SW 1271 (cell line): ENCODE data around the gene NMS.

ENCODE experiments used
- DNase-seq, 2 experiments: peaks; one replicate each; lab custom pipeline; 2025; lab: John Stamatoyannopoulos, UW

Gene NMS, protein sequence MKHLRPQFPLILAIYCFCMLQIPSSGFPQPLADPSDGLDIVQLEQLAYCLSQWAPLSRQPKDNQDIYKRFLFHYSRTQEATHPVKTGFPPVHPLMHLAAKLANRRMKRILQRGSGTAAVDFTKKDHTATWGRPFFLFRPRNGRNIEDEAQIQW

DNA sequence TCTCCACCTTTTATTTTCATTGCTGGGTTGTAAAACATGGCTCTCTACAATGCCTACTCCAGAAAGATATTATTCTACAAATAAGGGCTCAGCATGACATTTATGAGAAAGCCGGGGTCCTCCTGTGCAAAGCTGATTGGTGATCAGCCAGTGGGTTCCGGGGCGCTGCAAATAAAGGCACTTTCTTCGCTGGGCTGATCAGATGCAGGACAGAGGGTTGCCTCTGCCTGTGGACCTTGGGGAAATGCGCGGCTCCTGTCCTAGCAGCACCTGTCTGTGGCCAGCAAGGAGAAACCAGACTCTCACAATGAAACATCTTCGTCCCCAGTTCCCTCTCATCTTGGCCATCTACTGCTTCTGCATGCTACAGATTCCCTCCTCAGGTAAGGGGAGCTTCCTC lies at the start of gene NMS:
Gene NMS, plus strand, starts transcription at position 301 of the 400 bp plus-strand sequence. Its CDS starts 7 bp downstream, at position 308.
- no peak for DNase-seq

DNA sequence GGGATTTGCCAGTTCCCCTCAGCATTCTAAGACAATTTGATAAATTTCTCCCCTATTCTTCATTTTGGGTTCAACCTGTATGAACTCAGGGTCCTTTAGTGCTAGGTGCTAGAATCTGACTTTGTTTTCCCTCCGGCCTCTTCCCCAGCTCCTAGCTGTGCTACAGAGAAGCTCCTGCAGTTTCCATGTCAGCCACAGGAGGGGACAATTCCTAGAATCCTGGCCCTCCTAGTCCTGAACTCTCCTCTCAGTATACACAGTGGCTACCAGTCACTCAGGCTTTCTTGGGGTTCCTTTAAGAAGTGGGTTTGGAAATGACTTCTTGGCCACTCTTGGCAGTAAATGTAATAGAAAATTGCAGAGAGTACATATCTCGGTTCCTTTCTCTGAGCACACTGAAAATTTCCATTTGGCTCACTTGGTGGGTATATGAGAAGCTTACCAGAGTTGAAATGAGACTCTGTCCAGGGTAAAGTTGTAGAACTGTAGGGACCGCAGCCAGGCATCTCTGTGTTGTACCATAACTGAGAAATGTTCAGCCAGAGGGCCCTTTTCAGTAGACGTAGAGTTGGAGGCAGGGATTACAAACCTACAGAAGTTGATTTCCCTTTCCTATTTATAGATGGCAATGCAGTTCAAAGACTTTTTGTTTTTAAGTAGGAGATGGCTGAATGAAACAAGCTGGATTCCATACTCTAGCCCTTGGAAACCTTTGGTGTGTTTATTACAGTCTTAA lies 47.8 kb upstream of the NMS start:
- peak in 1 of 2 experiments; percentile 53 for DNase-seq

DNA sequence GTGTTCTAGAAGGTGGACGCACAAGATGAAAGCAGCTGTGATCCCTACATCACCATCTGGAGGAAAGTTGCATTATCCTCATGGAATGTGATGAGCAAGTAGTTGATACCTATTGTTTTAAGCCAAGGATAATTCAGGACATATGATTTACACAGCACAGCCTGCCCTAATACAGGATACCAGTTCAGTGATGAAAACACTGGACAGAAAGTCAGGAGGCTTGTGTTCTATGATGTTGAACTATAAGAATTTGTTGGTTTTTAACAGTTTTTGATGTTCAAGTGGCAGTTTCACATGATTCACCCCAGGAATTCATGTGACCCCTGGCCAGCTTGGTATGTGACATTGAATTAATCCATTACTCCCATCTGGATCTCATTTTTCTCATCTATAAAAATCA lies 46.7 kb upstream of the NMS start:
- DNase-seq = no peak

DNA sequence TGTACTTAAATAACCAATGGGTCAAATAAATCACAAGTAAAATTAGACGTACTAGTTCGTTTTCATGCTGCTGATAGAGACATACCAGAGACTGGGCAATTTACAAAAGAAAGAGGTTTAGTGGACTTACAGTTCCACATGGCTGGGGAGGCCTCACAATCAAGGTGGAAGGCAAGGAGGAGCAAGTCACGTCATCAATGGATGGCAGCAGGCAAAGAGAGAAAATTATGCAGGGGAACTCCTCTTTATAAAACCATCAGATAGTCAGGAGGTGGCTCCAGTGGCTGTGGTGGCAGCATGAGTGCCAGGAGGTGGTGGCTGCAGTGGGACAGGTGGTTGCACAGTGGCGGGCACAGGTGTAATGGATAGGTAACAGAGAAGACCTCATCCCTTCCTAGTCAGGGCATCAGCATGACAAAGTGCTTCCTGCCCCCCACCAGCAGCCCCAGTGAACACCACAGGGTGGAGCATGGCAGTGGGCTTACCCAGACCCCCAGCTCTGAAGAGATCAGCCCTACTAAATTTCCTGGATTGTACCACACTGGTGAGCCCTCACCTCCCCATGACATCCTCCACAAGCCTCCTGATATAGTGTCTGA lies 45.9 kb upstream of the NMS start:
- DNase-seq = no peak

DNA sequence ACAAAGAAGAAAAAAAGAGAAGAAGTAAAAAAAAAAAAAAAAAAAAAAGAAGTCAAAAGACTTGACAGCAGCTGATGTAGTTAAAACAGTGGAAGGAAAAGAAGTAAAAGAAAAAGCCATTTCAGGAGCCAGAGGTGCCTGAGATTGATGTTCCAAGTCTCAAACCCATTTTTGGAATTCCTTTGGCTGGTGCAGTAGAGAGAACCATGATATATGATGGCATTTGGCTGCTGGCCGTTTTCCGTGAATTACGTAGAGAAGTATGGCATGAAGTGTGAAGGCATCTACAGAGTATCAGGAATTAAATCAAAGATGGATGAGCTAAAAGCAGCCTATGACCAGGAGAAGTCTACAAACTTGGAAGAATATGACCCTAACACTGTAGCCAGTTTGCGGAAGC lies 45.2 kb upstream of the NMS start:
- DNase-seq = no peak

DNA sequence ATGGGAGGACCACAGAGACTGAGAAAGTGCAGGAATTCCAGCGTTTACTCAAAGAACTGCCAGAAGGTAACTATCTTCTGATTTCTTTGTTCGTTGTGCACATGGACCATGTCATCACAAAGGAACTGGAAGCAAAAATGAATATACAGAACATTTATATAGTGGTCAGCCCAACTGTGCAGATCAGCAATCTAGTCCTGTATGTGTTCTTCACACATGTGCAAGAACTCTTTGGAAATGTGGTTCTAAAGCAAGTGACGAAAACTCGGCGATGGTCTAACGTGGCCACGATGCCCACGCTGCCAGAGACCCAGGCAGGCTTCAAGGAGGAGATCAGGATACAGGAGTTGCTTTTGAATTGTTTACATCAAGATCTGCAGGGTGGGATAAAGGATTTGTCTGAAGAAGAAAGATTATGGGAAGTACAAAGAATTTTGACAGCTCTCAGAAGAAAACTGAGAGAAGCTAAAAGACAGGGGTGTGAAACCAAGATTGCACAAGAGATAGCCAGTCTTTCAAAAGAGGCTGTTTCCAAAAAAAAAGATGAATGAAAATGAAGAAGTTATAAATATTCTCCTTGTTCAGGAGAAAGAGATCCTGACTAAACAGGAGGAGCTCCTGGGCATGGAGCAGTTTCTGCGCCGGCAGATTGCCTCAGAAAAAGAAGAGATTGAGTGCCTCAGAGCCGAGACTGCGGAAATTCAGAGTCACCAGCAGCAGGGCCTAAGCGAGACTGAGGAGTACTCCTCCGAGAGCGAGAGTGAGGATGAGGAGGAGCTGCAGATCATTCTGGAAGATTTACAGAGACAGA lies 44.5 kb upstream of the NMS start:
- no peak for DNase-seq

DNA sequence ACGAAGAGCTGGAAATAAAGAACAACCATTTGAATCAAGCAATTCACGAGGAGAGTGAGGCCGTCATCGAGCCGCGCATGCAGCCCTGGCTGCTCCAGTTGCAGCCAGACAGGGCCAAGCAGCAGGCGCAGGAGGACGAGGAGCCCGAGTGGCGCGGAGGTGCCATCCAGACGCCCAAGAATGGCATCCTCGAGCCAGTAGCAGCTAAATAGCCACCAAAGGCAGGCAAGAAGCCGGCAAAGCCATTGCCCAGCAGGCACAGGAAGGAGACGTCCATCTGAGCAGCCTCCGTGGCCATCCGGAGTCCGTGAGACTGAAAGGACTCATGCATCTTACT lies 43.9 kb upstream of the NMS start:
- DNase-seq = no peak

DNA sequence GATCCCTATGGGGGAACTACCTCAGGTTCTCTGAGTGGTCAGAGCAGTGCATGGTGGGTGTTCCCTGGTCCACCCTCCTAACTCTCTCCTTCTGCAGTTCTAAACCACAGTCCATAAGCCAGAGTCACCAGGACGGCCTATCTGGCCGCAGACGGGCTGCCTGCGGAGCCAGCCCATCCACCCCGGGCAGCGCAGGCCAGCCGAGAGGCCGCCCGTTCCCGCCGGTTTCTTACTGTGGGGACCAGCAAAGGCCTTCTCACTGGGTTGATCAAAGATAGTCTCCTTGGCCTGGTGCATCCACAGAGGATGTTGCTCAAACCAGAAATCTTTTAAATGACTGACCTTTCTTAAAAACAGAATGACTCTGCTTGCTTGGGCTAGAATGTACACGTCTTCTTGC lies 43.2 kb upstream of the NMS start:
- DNase-seq = no peak

DNA sequence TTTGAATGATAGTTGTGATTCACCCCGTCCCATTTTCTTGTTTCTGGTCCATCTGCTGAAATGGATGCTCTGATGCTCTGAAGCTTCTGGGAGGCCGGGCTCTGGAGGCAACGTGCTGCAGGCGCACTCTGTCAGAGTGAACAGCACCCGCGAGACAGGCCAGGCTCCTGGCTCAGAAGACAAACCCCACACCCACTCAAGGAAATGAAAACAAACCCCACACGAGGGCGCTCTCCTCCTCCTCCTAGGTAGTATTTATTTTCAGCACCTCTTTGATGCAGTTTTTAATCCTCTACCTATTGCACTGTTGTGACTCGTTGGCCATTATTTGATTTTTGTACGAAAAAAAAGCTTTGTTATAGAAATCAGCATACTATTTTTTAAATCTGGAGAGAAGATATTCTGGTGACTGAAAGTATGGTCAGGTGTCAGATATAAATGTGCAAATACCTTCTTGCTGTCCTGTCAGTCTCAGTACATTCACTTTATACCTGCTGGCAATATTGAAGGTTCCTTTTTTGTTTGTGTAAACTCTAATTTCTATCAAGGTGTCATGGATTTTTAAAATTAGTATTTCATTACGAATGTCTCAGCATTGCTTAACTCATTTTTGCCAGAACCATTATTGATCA lies 42.5 kb upstream of the NMS start:
- DNase-seq = peak in 1 of 2 experiments; percentile 40

DNA sequence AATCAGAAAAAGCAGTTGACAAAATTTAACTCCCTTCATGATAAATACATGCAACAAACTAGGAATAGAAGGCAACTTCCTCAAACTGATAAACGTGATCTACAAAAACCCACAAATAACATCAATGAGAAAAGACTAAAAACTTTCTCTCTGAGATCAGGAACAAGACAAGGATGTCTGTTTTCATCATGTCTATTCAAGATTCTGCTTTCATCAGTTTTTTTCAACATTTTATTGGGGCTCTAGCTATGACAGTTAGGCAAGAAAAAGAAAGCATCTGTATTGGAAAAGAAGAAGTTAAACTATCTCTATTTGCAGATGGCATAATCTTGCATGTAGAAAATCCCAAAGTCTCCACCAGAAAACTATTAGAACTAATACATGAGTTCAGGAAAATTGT lies 40.6 kb upstream of the NMS start:
- no peak for DNase-seq

DNA sequence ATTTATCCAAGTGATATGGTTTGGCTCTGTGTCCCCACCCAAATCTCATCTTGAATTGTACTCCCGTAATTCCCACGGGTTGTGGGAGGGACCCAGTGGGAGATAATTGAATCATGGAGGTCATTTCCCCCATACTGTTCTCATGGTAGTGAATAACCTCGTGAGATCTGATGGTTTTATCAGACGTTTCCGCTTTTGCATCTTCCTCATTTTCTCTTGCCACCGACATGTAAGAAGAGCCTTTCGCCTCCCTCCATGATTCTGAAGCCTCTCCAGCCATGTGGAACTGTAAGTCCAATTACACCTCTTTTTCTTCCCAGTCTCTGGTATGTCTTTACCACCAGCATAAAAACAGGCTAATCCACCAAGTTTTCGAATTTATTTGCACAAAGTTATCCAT lies 32.5 kb upstream of the NMS start:
- DNase-seq = no peak

DNA sequence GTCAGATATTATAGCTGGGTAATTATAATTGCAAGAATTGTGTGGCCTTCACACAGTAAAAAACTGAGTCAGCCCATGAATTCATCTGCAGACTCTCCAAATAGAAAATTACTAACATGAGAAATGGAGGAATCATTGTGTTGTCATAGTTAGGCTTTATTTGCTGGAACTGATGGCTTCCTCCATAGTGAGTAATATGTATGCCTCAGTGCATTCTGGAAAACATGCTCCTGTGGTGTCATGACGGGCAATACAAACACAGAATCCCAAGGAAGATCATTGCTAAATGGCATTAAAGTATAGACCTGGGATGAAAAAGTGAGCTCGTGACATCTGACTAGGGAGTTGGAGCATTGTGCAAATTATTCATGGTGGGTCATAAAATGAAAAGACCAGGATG lies 23.6 kb upstream of the NMS start:
- no peak for DNase-seq

DNA sequence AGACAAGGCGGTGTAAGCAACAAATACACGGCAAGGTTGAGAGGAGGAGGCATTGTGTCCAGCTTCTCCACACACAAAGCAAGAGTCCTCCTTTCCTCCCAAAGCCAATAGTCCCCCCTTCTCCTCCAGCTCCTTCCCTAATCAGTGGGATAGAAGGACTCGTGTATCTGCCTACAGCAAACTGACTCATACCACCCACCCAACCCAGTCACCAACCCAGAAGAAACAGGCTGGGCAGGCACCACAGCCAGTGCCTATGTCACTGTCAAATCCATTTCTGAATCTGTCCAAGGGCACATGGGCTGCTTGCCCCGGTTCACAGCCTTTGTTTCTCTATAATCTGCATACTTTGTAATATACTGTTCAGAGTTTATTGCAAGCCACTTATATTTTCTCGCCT lies 19.2 kb upstream of the NMS start:
- no peak for DNase-seq

DNA sequence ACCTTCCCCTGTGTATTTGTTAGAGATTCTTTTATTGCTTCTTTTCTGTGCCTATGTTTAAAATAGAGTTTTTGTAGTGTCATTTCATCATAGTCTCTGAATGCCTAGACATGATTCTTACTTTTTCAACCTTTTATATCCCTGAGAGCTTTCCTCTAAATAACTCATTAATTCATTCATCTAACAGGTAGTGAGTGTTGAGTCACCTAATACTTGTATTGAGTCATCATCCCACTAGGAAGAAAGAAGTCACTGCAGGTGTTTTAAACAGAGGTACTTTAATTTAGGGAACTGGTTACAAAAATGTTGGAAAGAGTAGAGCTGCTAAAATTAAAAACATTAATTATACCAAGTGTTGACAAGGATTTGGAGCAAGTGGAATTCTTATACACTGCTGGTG lies 18.5 kb upstream of the NMS start:
- DNase-seq = no peak

DNA sequence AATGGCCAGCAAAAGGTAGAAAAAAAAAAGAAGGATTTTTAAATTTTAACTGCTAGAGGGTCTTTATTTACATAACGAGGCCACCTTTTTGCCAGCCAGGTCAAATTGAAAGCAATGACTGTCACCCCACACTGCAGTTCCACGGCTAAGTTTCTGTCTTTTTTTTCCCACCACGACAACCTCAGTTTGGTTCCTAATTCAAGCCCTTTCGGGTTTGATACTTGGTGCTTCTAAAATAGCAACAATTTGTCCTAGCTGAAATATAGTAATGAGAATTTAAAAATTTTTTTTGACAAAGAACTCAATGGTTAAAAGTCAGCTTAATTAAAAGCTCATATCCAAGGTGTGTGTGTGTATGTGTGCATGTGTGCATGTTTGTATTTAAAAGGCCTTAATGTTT lies 16.4 kb upstream of the NMS start:
- DNase-seq = no peak

DNA sequence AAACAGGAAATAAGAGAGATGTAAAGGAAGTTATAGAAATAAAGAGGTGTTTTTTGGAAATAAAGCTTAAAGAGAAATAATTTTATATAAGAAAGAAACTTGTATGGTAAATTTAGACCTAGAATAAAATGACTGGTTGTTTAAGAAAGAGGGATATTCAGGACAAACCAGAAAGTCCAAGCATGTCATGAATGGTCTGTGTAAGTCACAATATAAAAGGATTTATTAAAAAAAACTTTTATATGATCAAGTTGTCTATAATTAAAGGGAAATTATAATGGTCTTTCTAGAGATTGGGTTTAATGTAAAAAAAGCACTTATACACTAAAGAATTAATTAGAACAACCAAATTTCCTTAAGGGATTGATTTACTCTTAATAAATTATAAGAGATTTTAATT lies 13.9 kb upstream of the NMS start:
- DNase-seq = peak; percentile 4 to 11

DNA sequence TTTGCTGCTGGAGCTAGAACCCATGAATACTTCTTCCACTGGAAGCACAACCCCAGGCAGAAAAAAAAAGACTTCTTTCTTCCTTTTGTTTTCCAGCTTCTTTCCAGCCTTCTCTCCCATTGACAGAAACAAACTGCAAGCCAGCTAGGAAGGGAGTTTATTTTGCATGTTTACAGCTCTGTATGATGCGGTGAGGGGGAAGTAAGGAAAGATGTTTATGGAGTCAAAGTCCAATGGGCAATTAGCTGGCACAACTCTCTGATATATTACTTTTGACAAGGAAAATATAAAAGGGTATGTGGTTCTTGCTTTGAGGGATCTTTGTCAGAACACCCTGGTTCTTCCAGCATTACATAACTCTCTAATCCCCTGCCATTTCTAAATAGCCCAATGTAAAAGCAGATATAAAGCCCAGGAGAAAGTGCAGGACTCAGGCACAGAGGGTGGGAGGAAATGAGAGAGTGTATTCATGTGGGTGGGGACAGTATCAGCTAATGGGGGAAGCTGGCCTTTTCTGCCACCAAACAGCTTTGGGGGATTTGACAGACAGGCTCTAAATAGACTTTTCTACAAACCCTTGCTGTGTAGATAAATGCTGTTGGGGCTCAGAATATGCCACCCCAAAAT lies 9.3 kb upstream of the NMS start:
- no peak for DNase-seq

DNA sequence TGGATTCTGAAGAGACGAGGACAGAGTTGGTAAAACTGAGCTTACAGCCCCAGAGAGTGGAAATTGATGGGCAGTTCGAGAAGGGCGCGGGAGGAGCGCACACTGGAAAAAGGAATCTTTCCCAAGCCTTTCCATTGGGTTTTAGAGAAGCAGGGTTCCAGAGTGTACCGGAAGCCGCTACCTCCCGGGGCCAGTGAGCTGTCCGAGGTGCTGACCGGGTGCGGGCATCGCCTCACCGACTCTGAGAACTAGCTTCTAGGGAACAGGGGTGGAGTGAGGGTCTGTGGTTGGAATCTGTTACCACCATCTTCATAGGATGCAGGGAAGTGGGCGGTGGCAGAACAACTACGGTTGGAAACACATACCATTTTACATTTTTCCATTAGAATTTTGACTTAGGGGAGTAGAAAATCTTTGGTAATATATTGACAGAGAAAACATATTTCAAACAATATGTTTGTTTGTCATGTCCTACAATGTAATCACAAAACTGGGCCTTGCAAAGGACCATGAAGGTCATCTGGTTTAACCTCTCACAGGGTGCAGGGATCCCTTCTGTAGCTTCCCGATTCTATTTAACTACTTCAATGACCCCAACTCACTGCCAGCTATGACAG lies 724 bp downstream of the NMS start:
- DNase-seq = no peak

DNA sequence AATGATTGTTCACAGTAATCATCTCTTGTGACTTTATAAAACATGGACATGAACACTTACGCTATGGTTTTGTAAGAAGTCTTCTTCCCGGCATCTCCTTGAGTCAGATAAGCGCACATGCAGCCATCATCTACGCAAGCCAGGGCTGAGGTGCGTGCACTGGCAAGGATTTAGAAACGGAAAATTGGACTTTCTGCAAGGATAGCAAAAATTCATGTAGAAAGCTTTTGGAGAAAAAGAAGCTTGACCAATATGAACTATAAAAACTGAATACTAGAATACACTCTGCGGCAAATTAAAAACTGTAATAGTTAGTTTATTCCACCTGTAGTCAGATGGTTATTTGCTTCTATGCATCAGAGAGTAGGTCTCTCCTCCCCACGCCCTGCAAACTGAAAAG lies 6.3 kb downstream of the NMS start:
- no peak for DNase-seq

DNA sequence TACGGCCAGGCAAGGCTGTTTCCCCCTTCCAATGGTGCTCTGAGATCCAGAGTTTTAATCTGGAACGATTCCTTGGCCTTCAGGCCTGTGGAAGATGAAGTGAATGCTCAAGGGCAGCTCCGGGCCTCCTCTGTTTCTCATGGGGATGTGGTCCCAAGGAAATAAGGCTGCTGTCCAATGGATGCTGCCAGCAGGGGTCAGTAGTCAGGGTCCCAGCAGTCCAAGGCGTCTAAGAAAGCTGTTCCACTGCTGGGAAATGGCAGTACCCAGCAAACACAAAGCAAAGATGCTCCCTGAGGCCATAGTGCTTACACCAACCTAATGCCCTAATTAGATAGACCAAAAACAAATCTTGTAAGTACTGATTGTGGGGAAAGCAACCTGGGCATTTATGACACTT lies 12.5 kb downstream of the NMS start:
- no peak for DNase-seq

DNA sequence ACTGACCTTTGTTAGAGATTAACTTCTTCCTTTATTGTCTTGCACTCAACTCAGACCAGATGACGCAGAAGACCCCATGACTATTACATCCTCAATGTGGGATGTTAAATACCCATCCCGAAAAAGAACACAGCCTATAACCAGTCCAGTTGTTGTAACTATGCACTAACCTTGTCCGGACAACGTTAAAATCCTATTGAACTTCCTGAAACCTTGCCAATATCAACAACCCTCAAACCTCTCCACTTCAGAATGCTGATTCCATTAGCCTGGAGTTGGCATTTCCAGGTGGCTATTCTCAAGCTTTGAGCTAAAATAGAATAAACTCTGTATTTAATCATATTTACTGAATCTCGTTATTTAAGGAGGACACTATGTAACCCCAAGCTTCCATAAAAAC lies 13.6 kb downstream of the NMS start:
- no peak for DNase-seq

DNA sequence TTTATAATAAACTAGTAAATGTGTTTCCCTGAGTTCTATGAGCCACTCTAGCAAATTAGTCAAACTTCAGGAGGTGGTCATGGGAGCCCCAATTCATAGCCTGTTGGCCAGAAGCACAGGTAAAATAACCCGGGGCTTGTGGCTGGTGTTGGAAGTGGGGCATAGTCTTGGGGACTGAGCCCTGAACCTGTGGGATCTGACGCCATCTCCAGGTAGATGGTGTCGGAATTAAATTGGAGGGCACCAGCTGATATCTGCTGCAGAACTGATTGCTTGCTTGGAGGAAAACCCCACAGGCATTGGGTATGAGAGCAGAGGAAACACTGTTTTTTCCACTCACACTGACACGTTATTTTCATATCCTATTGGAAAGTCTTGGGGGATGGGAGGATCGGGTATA lies 14.1 kb downstream of the NMS start:
- DNase-seq = no peak
